AG09319 (cell line): Measurements from ENCODE around the gene GLCCI1.
"Not testable (repeated sequence)": the region's sequence is repeated elsewhere in the genome, so short reads cannot be mapped to it uniquely, and the experiment has no call there.

Source experiments
- DNase-seq: peaks from one replicate; pipeline ENCODE4 v3.0.0-alpha.2; 2010; ENCODE audit warnings: low read depth; ENCODE audit errors: extremely low read depth
- CTCF ChIP-seq: IDR thresholded peaks from 2 replicates; pipeline ENCODE4 v1.5.1; 2011; ENCODE audit warnings: low read depth, mild to moderate bottlenecking, inconsistent platforms, low read length, moderate library complexity

The GLCCI1 gene

DNA sequence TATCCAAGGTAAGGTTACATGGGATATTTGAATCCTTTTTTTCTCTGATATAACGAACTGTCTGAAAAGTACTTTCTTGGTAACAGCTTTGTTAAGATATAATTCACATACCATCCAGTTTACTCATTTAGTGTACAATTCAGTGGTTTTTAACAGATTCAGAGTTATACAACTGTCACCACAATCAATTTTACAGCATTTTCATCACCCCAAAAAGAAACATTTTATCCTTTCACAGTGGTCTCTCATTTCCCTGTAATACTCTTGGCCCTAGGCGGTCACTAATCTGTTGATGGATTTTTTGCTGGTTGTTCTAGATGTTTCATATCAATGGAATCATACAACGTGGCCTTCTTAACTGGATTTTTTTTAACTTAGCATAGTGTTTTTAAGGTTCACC, 91.6 kb downstream of the GLCCI1 start:
- no peak for TF ChIP-seq CTCF
- no peak for DNase-seq

DNA sequence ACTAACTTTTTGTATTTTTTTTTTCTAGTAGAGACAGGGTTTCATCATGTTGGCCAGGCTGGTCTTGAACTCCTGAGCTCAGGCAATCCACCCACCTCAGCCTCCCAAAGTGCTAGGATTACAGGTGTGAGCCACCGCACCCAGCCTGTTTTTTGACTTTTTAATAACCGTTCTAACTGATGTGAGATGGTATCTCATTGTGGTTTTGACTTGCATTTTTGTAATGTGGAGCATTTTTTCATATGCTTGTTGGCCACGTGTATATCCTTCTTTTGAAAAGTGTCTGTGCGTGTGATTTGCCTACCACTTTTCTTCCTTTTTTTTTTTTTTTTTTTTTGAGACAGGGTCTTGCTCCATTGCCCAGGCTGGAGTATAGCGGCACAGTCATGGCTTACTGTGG, 94.7 kb downstream of the GLCCI1 start:
- not testable (repeated sequence) for DNase-seq

- no peak for TF ChIP-seq CTCF
- DNase-seq: no peak
Measured at GRCh38 chr7:8063706-8064297, 95.2 kb downstream of the GLCCI1 start.

DNA sequence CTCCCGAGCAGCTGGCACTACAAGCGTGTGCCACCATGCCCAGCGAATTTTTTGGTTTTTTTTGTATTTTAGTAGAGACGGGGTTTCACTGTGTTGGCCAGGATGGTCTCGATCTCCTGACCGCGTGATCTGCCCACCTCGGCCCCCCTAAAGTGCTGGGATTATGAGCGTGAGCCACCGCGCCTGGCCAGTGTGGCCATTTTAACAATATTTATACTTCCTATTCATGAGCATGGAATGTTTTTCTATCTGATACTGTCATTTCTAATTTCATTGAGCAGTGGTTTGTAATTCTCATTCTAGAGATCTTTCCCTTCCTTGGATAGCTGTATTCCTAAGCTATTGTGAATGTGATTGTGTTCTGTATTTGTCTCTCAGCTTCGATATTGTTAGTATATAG, 96.2 kb downstream of the GLCCI1 start:
- TF ChIP-seq CTCF: no peak
- no peak for DNase-seq

- peak; percentile 22 for DNase-seq
Measured at GRCh38 chr7:8065356-8065813, 96.8 kb downstream of the GLCCI1 start.

GRCh38 chr7:8068892-8069686, 100.5 kb downstream of the GLCCI1 start:
- TF ChIP-seq CTCF: no peak
- no peak for DNase-seq

More at GRCh38 chr7:8065356-8065813, 96.8 kb downstream of the GLCCI1 start:
- no peak for TF ChIP-seq CTCF

- no peak for DNase-seq
- no peak for TF ChIP-seq CTCF
Measured at GRCh38 chr7:8070451-8071180, 102.0 kb downstream of the GLCCI1 start.
